HepG2 (cell line): ENCODE measurements around the gene ACO1. TPM values are rescaled to one million over a fixed set of nuclear protein-coding genes. Genes with fewer than 3 reads are reported as not detected.

Experiments used
- DNMT3B ChIP-seq: conservative IDR thresholded peaks from 2 replicates; pipeline ENCODE4 v1.6.1; 2016; ENCODE audit warnings: missing biosample characterization, control low read depth
- KDM4B ChIP-seq: sonication (generic); formaldehyde crosslinking; IDR thresholded peaks from 2 replicates; pipeline ENCODE4 v1.4.0; 2020; ENCODE audit warnings: missing genetic modification reagents
- MIER2 ChIP-seq: IDR thresholded peaks from 2 replicates; pipeline ENCODE4 v1.6.1; 2016; ENCODE audit warnings: missing biosample characterization, missing genetic modification reagents
- MXD4 ChIP-seq: IDR thresholded peaks from 2 replicates; pipeline ENCODE4 v1.6.1; 2016; ENCODE audit warnings: mild to moderate bottlenecking, missing biosample characterization, missing genetic modification reagents
- NFIC ChIP-seq: IDR thresholded peaks from 2 replicates; pipeline ENCODE4 v1.6.1; 2012; ENCODE audit warnings: mild to moderate bottlenecking, low read length, inconsistent platforms
- PCBP2 ChIP-seq: fragments of 200-400 bp; formaldehyde crosslinking; optimal IDR thresholded peaks from 2 replicates; pipeline ENCODE3; 2018; ENCODE audit warnings: low read length, low read depth; ENCODE audit not compliant: poor library complexity, severe bottlenecking
- POLR2AphosphoS2 ChIP-seq: IDR thresholded peaks from 2 replicates; pipeline ENCODE4 v1.6.1; 2011; ENCODE audit warnings: low read depth, low read length, improper control_type of control experiment
- SOX6 ChIP-seq, 2 experiments: fragments of 450-650 bp in 1 of 2; sonication (generic) in 1 of 2; formaldehyde crosslinking in 1 of 2; IDR thresholded peaks; 2 replicates each; pipeline versions ENCODE4 v1.4.0 to v1.6.1; 2017 to 2020; ENCODE audit warnings: antibody characterized with exemption in 1 of 2, mild to moderate bottlenecking in 1 of 2, missing genetic modification reagents in 1 of 2
- ZNF451 ChIP-seq: sonication (generic); formaldehyde crosslinking; IDR thresholded peaks from 2 replicates; pipeline ENCODE4 v1.5.0; 2020; ENCODE audit warnings: mild to moderate bottlenecking, missing genetic modification reagents
- ZNF562 ChIP-seq: sonication (generic); formaldehyde crosslinking; IDR thresholded peaks from 2 replicates; pipeline ENCODE4 v1.8.0; 2022; ENCODE audit warnings: missing genetic modification reagents, borderline replicate concordance
- ZNF816 ChIP-seq: sonication (generic); formaldehyde crosslinking; IDR thresholded peaks from 2 replicates; pipeline ENCODE4 v1.8.0; 2022; ENCODE audit warnings: missing genetic modification reagents, mild to moderate bottlenecking, borderline replicate concordance
- polyA plus RNA-seq, 8 experiments: library from polyadenylated mRNA; depleted of rRNA in 3 of 8; stranded (reverse) in 7 of 8; unstranded in 1 of 8; fragments of >200 nt; fragmentation: Illumina TruSeq in 4 of 8; extraction: Trizol in 4 of 8; gene quantifications; 2 replicates each; pipeline versions ENCODE4 v1.2.1 to v1.2.3, GENCODE V29; 2011 to 2016; ENCODE audit warnings: low read depth in 4 of 8, missing spikeins in 1 of 8, mixed read lengths in 1 of 8; ENCODE audit not compliant: insufficient read depth in 1 of 8
- total RNA-seq, 5 experiments: library from RNA; depleted of rRNA; stranded (reverse); fragments of >200 nt; fragmentation: Illumina TruSeq; extraction: Trizol; gene quantifications; 2 replicates each; pipeline ENCODE4 v1.2.3, GENCODE V29; 2016; ENCODE audit warnings: low read depth in 1 of 5
- TF ChIP-seq, protein P1 (sequence below): sonication (generic); formaldehyde crosslinking; IDR thresholded peaks from 2 replicates; pipeline ENCODE4 v1.4.0; 2020; ENCODE audit warnings: missing genetic modification reagents, borderline replicate concordance
- TF ChIP-seq, protein P2 (sequence below): sonication (generic); formaldehyde crosslinking; IDR thresholded peaks from 2 replicates; pipeline ENCODE4 v1.5.1; 2020; ENCODE audit warnings: mild to moderate bottlenecking, missing genetic modification reagents
- TF ChIP-seq, protein P3 (sequence below): sonication (generic); formaldehyde crosslinking; IDR thresholded peaks from 2 replicates; pipeline ENCODE4 v1.5.0; 2020; ENCODE audit warnings: mild to moderate bottlenecking, missing genetic modification reagents
- TF ChIP-seq, protein P4 (sequence below): sonication (generic); formaldehyde crosslinking; IDR thresholded peaks from 2 replicates; pipeline ENCODE4 v1.5.1; 2020; ENCODE audit warnings: mild to moderate bottlenecking, missing genetic modification reagents, borderline replicate concordance
- TF ChIP-seq, protein P5 (sequence below): sonication (generic); formaldehyde crosslinking; IDR thresholded peaks from 2 replicates; pipeline ENCODE4 v1.4.0; 2020; ENCODE audit warnings: missing genetic modification reagents

The ACO1 gene
- total and polyA plus RNA-seq, 2 of the 13 experiments (the other 11 are each of a cell fraction or from before 2014, with no cell fraction given) = 20.1 to 48.2 TPM

DNA sequence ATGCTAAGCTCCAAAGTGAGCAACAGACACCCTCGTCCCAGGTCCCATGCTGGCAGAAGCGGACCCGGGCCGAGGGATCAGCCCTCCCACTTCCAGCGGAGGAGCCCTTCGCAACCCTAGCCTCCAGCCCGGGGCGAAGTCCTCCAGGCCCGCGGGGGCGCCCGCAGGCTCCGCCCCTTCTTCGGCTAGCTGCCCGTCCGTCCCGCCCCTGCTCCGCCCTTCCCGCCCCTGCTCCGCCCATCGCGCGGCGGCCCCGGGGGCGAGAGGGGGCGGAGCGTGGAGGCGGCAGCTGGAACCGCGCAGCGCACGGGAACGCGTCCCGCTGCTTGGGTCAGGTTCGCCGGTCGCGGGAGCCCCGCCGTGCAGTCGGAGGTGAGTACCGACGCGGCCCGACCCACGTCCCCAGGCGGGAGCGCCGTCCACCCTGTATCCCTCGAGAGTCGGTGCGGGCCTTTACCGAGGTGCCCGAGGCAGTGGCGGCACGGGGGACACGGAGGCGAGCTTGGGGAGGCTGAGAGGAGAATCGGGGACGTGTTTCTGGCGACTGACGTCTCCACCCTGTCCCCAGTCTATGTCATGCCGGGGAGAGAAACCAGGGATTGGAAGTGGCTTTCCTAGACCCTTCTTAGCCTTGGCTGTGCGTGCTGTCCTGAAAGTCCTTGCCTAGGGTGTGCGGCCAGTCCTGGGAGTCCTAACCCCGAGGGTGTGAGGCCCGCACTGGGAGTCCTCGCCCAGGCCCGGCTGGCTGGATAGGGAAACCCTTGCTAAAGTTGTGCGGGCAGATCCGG lies at the start of gene ACO1 (continued):
- TF ChIP-seq, protein P1, sequence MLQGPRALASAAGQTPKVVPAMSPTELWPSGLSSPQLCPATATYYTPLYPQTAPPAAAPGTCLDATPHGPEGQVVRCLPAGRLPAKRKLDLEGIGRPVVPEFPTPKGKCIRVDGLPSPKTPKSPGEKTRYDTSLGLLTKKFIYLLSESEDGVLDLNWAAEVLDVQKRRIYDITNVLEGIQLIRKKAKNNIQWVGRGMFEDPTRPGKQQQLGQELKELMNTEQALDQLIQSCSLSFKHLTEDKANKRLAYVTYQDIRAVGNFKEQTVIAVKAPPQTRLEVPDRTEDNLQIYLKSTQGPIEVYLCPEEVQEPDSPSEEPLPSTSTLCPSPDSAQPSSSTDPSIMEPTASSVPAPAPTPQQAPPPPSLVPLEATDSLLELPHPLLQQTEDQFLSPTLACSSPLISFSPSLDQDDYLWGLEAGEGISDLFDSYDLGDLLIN (CRISPR knock-in tag) = no peak
- no peak for TF ChIP-seq PCBP2
- no peak for TF ChIP-seq ZNF562 (CRISPR knock-in tag)
- TF ChIP-seq ZNF816 (CRISPR knock-in tag) = peak; percentile 94; the same call in 1 of the 2 replicates
- no peak for TF ChIP-seq KDM4B (CRISPR knock-in tag)
- TF ChIP-seq, protein P2, sequence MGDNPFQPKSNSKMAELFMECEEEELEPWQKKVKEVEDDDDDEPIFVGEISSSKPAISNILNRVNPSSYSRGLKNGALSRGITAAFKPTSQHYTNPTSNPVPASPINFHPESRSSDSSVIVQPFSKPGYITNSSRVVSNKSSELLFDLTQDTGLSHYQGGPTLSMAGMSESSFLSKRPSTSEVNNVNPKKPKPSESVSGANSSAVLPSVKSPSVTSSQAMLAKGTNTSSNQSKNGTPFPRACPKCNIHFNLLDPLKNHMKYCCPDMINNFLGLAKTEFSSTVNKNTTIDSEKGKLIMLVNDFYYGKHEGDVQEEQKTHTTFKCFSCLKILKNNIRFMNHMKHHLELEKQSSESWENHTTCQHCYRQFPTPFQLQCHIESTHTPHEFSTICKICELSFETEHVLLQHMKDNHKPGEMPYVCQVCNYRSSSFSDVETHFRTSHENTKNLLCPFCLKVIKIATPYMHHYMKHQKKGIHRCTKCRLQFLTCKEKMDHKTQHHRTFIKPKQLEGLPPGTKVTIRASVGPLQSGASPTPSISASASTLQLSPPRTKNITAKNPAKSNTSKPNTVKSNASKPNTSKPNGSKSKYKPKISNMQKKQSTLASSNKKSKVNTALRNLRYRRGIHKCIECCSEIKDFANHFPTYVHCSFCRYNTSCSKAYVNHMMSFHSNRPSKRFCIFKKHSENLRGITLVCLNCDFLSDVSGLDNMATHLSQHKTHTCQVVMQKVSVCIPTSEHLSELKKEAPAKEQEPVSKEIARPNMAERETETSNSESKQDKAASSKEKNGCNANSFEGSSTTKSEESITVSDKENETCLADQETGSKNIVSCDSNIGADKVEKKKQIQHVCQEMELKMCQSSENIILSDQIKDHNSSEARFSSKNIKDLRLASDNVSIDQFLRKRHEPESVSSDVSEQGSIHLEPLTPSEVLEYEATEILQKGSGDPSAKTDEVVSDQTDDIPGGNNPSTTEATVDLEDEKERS (CRISPR knock-in tag) = 0 out of 2 replicates have a peak, but pooled peaks have one; percentile 58
- TF ChIP-seq, protein P3, sequence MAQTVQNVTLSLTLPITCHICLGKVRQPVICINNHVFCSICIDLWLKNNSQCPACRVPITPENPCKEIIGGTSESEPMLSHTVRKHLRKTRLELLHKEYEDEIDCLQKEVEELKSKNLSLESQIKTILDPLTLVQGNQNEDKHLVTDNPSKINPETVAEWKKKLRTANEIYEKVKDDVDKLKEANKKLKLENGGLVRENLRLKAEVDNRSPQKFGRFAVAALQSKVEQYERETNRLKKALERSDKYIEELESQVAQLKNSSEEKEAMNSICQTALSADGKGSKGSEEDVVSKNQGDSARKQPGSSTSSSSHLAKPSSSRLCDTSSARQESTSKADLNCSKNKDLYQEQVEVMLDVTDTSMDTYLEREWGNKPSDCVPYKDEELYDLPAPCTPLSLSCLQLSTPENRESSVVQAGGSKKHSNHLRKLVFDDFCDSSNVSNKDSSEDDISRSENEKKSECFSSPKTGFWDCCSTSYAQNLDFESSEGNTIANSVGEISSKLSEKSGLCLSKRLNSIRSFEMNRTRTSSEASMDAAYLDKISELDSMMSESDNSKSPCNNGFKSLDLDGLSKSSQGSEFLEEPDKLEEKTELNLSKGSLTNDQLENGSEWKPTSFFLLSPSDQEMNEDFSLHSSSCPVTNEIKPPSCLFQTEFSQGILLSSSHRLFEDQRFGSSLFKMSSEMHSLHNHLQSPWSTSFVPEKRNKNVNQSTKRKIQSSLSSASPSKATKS (CRISPR knock-in tag) = no peak; the same call in 1 of the 2 replicates
- no peak for TF ChIP-seq MIER2 (CRISPR knock-in tag)
- no peak for TF ChIP-seq SOX6 (IDR thresholded peaks at IDR 0.05)
- peak; percentile 60; the same call in 1 of the 2 replicates for TF ChIP-seq SOX6 (CRISPR knock-in tag; IDR thresholded peaks at IDR 0.05)
- no peak for TF ChIP-seq POLR2AphosphoS2
- TF ChIP-seq, protein P4, sequence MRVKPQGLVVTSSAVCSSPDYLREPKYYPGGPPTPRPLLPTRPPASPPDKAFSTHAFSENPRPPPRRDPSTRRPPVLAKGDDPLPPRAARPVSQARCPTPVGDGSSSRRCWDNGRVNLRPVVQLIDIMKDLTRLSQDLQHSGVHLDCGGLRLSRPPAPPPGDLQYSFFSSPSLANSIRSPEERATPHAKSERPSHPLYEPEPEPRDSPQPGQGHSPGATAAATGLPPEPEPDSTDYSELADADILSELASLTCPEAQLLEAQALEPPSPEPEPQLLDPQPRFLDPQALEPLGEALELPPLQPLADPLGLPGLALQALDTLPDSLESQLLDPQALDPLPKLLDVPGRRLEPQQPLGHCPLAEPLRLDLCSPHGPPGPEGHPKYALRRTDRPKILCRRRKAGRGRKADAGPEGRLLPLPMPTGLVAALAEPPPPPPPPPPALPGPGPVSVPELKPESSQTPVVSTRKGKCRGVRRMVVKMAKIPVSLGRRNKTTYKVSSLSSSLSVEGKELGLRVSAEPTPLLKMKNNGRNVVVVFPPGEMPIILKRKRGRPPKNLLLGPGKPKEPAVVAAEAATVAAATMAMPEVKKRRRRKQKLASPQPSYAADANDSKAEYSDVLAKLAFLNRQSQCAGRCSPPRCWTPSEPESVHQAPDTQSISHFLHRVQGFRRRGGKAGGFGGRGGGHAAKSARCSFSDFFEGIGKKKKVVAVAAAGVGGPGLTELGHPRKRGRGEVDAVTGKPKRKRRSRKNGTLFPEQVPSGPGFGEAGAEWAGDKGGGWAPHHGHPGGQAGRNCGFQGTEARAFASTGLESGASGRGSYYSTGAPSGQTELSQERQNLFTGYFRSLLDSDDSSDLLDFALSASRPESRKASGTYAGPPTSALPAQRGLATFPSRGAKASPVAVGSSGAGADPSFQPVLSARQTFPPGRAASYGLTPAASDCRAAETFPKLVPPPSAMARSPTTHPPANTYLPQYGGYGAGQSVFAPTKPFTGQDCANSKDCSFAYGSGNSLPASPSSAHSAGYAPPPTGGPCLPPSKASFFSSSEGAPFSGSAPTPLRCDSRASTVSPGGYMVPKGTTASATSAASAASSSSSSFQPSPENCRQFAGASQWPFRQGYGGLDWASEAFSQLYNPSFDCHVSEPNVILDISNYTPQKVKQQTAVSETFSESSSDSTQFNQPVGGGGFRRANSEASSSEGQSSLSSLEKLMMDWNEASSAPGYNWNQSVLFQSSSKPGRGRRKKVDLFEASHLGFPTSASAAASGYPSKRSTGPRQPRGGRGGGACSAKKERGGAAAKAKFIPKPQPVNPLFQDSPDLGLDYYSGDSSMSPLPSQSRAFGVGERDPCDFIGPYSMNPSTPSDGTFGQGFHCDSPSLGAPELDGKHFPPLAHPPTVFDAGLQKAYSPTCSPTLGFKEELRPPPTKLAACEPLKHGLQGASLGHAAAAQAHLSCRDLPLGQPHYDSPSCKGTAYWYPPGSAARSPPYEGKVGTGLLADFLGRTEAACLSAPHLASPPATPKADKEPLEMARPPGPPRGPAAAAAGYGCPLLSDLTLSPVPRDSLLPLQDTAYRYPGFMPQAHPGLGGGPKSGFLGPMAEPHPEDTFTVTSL (CRISPR knock-in tag) = peak; percentile 43; the same call in 1 of the 2 replicates
- no peak for TF ChIP-seq NFIC
- no peak for TF ChIP-seq DNMT3B
- TF ChIP-seq ZNF451 (CRISPR knock-in tag) = peak; percentile 70
- TF ChIP-seq, protein P5, sequence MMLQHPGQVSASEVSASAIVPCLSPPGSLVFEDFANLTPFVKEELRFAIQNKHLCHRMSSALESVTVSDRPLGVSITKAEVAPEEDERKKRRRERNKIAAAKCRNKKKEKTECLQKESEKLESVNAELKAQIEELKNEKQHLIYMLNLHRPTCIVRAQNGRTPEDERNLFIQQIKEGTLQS (CRISPR knock-in tag) = no peak
- TF ChIP-seq MXD4 = peak; percentile 74
